ENCODE measurements around the gene MAP2K2.
A peak's percentile ranks its signal among the peaks of the same experiment; 100 is the strongest.

The MAP2K2 gene

GRCh38 chr19:4109626-4109945, 14.3 kb downstream of the MAP2K2 start:
- Histone ChIP-seq H3K27me3 (no peaks in the 10 kb centered on the region), H3K4me1 (peaks cover 73 to 96% (median 81%) of the 10 kb centered on the region in 10 experiments), H3K27ac (peak overlapping the region in 8 of 11 experiments; percentile 27 to 77 (median 55); a peak in 12 of 22 replicates), H3K36me3 (peaks cover 61 to 87% (median 84%) of the 10 kb centered on the region in 11 experiments), H3K4me2 (peak overlapping the region; percentile 57 to 91 (median 77)), H4K20me1 (peaks cover 25 to 79% (median 62%) of the 10 kb centered on the region in 11 experiments), H3K9me3 (replicated peaks in 1 of 11) (peaks cover 0 to 9% (median 0%) of the 10 kb centered on the region in 11 experiments; a peak in 4 of 22 replicates), H3K9ac (peak overlapping the region; percentile 11 to 64 (median 50); a peak in 15 of 22 replicates), H3K4me3 (no peak overlapping the region; a peak in 1 of 20 replicates)
- no peak for TF ChIP-seq Cebpa-rat (IDR thresholded peaks at IDR 0.05)

DNA sequence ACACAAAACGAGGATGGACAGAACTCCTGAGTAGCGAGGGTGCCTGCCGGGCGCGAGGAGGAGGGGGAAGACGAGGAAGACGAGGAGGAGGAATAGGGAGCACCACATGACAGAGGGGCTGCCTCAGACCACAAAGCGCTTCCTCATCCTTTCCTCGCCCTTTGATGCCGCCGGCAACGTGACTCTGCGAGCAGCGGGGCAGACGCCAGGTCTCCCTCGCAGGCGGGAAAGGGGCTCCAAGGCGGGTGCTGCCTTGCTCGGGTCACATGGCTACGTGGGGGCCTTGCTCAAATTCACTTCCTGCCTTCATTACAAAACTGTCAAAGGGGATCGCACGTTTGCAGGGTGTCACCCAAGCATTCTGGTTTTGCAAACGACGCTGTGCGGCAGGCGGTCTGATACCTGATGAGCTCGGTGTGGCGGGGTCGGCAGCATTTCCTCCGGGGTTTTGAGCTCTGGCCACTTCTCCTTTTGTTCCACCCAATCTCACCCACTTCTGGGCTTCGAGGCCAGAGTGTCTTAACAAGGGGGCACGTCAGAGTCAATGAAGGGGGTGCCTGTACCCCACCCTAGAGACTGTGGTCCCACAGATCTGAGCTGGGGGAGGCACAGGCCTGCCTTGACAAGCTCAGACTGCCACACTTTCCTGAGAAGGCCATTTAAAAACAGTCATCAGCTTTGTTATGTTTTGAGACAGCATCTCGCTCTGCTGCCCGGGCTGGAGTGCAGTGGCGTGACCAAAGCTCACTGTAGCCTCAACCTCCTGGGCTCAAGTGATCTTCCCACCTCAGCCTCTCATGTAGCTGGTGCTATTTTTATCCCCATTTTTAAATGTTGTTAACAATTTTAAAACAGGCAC, 14.9 kb downstream of the MAP2K2 start:
- Histone ChIP-seq H3K36me3 (peaks cover 56 to 83% (median 79%) of the 10 kb centered on the region in 11 experiments), H3K27ac (peak overlapping the region in 9 of 11 experiments; percentile 19 to 77 (median 52); a peak in 17 of 22 replicates)
- TF ChIP-seq Cebpa-rat (IDR thresholded peaks at IDR 0.05), result no peak

GRCh38 chr19:4103080-4103433, 20.9 kb downstream of the MAP2K2 start:
- Histone ChIP-seq H3K4me2 (peak overlapping the region in 10 of 11 experiments; percentile 14 to 94 (median 82); a peak in 19 of 22 replicates), H3K4me3 (peak overlapping the region in 3 of 10 experiments; percentile 18 to 46 (median 28); a peak in 3 of 20 replicates), H3K4me1 (peaks cover 35 to 72% (median 49%) of the 10 kb centered on the region in 10 experiments), H3K9me3 (replicated peaks in 1 of 11) (no peaks in the 10 kb centered on the region), H3K9ac (peak overlapping the region; percentile 50 to 76 (median 62); a peak in 18 of 22 replicates), H3K27ac (peak overlapping the region in 10 of 11 experiments; percentile 62 to 88 (median 82); a peak in 20 of 22 replicates), H3K27me3 (no peaks in the 10 kb centered on the region), H3K36me3 (peaks cover 71 to 91% (median 83%) of the 10 kb centered on the region in 11 experiments), H4K20me1 (peaks cover 0 to 38% (median 13%) of the 10 kb centered on the region in 11 experiments; a peak in 13 of 22 replicates)
- peak in 3 of 11 experiments; percentile 12 to 35 (median 12); a peak in 1 of 22 replicates for TF ChIP-seq Cebpa-rat (IDR thresholded peaks at IDR 0.05)

More for the DNA sequence above, 14.9 kb downstream of the MAP2K2 start:
- H3K27me3 ChIP-seq, result no peaks in the 10 kb centered on the region
- peak overlapping the region; percentile 57 to 91 (median 77) for H3K4me2 ChIP-seq
- no peak overlapping the region; a peak in 2 of 20 replicates for H3K4me3 ChIP-seq
- H3K4me1 ChIP-seq, result peaks cover 73 to 96% (median 81%) of the 10 kb centered on the region in 10 experiments
- peaks cover 22 to 79% (median 60%) of the 10 kb centered on the region in 11 experiments for H4K20me1 ChIP-seq
- H3K9me3 ChIP-seq (replicated peaks in 1 of 11), result peaks cover 0 to 9% (median 0%) of the 10 kb centered on the region in 11 experiments; a peak in 4 of 22 replicates
- H3K9ac ChIP-seq, result peak overlapping the region; percentile 11 to 64 (median 50); a peak in 18 of 22 replicates

DNA sequence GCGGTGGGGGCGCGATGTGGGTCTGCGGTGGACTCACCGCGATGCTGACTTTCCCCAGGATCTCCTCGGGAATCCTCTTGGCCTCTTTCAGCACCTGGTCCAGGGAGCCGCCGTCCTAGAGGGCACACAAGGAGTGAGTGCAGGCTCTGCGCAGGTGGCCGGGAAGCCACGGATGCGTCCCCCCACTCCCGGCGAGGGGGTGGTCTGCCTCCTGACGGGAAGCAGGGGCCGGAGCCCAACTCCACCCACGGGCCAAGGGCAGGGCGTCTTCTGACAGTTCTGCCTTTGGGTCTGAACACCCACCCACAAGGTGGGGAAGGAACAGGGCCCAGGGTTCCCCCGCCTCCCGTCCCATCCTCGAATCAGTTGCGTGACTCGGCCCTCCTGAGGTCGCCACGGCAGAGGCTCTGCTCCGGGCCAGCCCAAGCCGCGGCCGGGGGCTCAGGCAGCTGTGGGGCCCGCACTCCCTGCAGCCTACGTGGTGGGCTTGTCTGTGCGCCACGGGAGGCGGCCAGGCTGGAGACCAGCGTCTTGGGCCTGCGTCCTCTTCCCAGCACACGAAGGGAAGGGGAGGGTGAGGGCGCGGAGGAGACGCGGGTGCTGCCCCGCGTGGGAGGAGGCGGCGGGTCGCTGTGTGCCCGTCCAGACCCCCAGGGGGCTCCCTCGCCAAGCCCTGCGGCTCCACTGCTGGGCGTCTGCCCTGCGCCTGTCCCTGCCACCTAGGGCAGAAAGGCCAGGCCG, 21.4 kb downstream of the MAP2K2 start:
- peaks cover 71 to 91% (median 83%) of the 10 kb centered on the region in 11 experiments for H3K36me3 ChIP-seq
- no peak for TF ChIP-seq Cebpa-rat (IDR thresholded peaks at IDR 0.05)
- H3K27ac ChIP-seq, result peak overlapping the region in 10 of 11 experiments; percentile 62 to 88 (median 82); a peak in 20 of 22 replicates
- peaks cover 35 to 66% (median 47%) of the 10 kb centered on the region in 10 experiments for H3K4me1 ChIP-seq
- H3K9me3 ChIP-seq (replicated peaks in 1 of 11), result no peaks in the 10 kb centered on the region
- H3K4me3 ChIP-seq, result peak overlapping the region in 3 of 10 experiments; percentile 18 to 46 (median 28); a peak in 3 of 20 replicates
- no peaks in the 10 kb centered on the region for H3K27me3 ChIP-seq
- H4K20me1 ChIP-seq, result peaks cover 0 to 33% (median 13%) of the 10 kb centered on the region in 11 experiments; a peak in 11 of 22 replicates
- peak overlapping the region in 10 of 11 experiments; percentile 50 to 76 (median 66); a peak in 14 of 22 replicates for H3K9ac ChIP-seq
- peak overlapping the region in 10 of 11 experiments; percentile 14 to 94 (median 82); a peak in 19 of 22 replicates for H3K4me2 ChIP-seq

GRCh38 chr19:4101496-4101770, 22.5 kb downstream of the MAP2K2 start:
- Histone ChIP-seq H3K27me3 (no peaks in the 10 kb centered on the region), H3K36me3 (peaks cover 74 to 92% (median 86%) of the 10 kb centered on the region in 11 experiments), H3K4me2 (no peak overlapping the region), H3K9ac (peak overlapping the region in 2 of 11 experiments; percentile 32 to 36; a peak in 4 of 22 replicates), H4K20me1 (peaks cover 0 to 33% (median 13%) of the 10 kb centered on the region in 11 experiments; a peak in 11 of 22 replicates), H3K27ac (peak overlapping the region in 6 of 11 experiments; percentile 76 to 88 (median 84); a peak in 11 of 22 replicates), H3K9me3 (replicated peaks in 1 of 11) (no peaks in the 10 kb centered on the region), H3K4me1 (peaks cover 30 to 58% (median 41%) of the 10 kb centered on the region in 10 experiments), H3K4me3 (no peak overlapping the region)
- TF ChIP-seq Cebpa-rat (IDR thresholded peaks at IDR 0.05), result no peak

- TF ChIP-seq Cebpa-rat (IDR thresholded peaks at IDR 0.05), result no peak
- Histone ChIP-seq H3K9me3 (replicated peaks in 1 of 11) (no peaks in the 10 kb centered on the region), H3K4me3 (no peak overlapping the region), H3K36me3 (peaks cover 74 to 90% (median 86%) of the 10 kb centered on the region in 11 experiments), H3K27me3 (no peaks in the 10 kb centered on the region), H4K20me1 (peaks cover 0 to 33% (median 13%) of the 10 kb centered on the region in 11 experiments; a peak in 11 of 22 replicates), H3K4me2 (no peak overlapping the region), H3K27ac (peak overlapping the region in 6 of 11 experiments; percentile 76 to 88 (median 84); a peak in 11 of 22 replicates), H3K4me1 (peaks cover 24 to 53% (median 35%) of the 10 kb centered on the region in 10 experiments), H3K9ac (peak overlapping the region in 2 of 11 experiments; percentile 32 to 36; a peak in 3 of 22 replicates)
Observed at GRCh38 chr19:4100647-4101495, 23.1 kb downstream of the MAP2K2 start.

GRCh38 chr19:4099041-4099764, 24.7 kb downstream of the MAP2K2 start:
- Histone ChIP-seq H3K4me3 (no peak overlapping the region), H4K20me1 (peaks cover 0 to 36% (median 13%) of the 10 kb centered on the region in 11 experiments; a peak in 10 of 22 replicates), H3K9me3 (replicated peaks in 1 of 11) (no peaks in the 10 kb centered on the region), H3K27ac (no peak overlapping the region), H3K4me2 (0 out of 22 replicates have a peak overlapping the region, but pooled peaks of 1 of the 11 experiments have one; percentile 5), H3K9ac (no peak overlapping the region), H3K27me3 (no peaks in the 10 kb centered on the region), H3K36me3 (peaks cover 85 to 99% (median 96%) of the 10 kb centered on the region in 11 experiments), H3K4me1 (peaks cover 9 to 47% (median 22%) of the 10 kb centered on the region in 10 experiments)
- TF ChIP-seq Cebpa-rat (IDR thresholded peaks at IDR 0.05), result peak in 4 of 11 experiments; percentile 18 to 59 (median 36); a peak in 4 of 22 replicates
